ENCODE results near the gene ENOX1. TPM values are rescaled to one million over a fixed set of nuclear protein-coding genes. Genes with fewer than 3 reads are reported as not detected.

The ENOX1 gene
- total and polyA plus RNA-seq, 2 of the 8 experiments (the other 6 are each of a cell fraction or from before 2014, with no cell fraction given): 0.23 to 0.37 TPM

DNA sequence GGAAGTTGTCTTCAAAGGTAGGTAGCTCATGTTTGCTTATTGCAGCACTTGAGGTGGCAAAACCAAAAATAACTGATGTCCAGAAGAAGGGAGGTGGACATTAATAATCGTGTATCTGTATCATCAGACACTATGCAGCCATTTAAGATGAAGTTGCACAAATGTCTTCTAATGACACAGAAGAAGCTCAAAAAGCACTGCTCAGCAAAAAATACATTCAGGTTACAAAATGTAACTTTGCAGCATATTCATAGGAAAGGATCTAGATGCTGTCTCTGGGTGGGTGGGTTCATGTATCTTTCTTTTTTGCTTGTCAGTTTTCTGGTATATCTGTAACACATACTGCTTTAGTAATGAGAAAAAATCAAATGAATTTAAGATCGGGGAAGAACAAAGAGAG, 515.6 kb downstream of the ENOX1 start (continued):
- no peak for TF ChIP-seq CHD7 (IDR thresholded peaks at IDR 0.05; ENCODE audit: insufficient replicate concordance, low read length)
- TF ChIP-seq RXRA (IDR thresholded peaks at IDR 0.05; ENCODE audit: insufficient read depth, low read depth, low read length): no peak
- no peak for TF ChIP-seq CBX5 (IDR thresholded peaks at IDR 0.05; ENCODE audit: low read depth, low read length)
- TF ChIP-seq RBBP5 (IDR thresholded peaks at IDR 0.05; ENCODE audit: borderline replicate concordance, low read depth, low read length): no peak
- no peak for TF ChIP-seq RFX5 (IDR thresholded peaks at IDR 0.05; ENCODE audit: borderline replicate concordance, low read depth, low read length)
- no peak for TF ChIP-seq TAF1 (IDR thresholded peaks at IDR 0.05; ENCODE audit: low read depth, low read length)
- TF ChIP-seq CBX8 (IDR thresholded peaks at IDR 0.05; ENCODE audit: borderline replicate concordance, low read depth, low read length): no peak
- no peak for TF ChIP-seq YY1 (IDR thresholded peaks at IDR 0.05; ENCODE audit: low read depth, low read length)
- TF ChIP-seq SUZ12 (IDR thresholded peaks at IDR 0.05; ENCODE audit: low read length): no peak

Data from H1 (cell line).